ENCODE results near the gene OR4D11.

OR4D11 gene

DNA sequence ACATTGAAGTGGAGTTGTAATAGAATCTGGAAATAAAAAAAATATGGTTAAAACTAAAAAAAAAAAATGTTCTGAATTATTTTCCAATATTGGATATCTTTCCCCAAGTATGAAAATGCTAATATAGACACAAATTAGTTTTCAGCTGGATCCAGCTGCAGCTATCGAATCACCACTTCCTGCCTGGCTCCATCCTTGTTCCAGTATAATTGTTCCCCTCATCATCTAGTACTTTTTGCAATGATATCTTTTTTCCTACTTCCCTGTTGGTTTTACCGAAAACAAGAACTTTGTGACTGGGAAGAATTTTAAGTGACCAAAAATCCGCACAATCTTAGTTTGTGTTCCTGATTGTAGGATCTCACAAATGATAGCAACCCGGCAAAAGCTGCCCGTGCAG, 17.4 kb downstream of the OR4D11 start:
- TF ChIP-seq SNAI2 (CRISPR knock-in tag; IDR thresholded peaks at IDR 0.05): no peak
- TF ChIP-seq BACH2 (CRISPR knock-in tag; IDR thresholded peaks at IDR 0.05; ENCODE audit: borderline replicate concordance): no peak
- ATAC-seq: no peak

DNA sequence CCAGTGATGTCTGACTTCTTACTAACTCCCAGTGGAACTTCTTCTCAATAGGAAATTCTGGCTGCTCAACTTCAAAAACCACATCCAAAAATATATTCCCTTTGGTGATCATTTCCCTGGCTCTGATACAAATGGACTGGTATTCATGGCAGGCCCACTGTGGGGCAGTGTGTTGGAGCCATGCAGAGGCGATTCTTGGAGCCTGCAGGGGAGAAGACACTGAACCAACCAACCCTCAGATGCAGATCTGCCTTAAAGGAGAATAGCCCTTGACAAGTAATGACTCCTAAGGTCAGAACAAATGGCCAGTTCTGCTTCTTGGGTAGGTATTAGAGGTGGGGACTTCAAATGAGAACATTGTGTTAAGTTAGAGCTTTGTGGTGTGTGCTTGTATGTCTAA, 20.2 kb downstream of the OR4D11 start:
- ATAC-seq: no peak
- TF ChIP-seq SNAI2 (CRISPR knock-in tag; IDR thresholded peaks at IDR 0.05): no peak
- TF ChIP-seq, protein P1, sequence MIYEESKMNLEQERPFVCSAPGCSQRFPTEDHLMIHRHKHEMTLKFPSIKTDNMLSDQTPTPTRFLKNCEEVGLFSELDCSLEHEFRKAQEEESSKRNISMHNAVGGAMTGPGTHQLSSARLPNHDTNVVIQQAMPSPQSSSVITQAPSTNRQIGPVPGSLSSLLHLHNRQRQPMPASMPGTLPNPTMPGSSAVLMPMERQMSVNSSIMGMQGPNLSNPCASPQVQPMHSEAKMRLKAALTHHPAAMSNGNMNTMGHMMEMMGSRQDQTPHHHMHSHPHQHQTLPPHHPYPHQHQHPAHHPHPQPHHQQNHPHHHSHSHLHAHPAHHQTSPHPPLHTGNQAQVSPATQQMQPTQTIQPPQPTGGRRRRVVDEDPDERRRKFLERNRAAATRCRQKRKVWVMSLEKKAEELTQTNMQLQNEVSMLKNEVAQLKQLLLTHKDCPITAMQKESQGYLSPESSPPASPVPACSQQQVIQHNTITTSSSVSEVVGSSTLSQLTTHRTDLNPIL (CRISPR knock-in tag; IDR thresholded peaks at IDR 0.05; ENCODE audit: low read depth): no peak

DNA sequence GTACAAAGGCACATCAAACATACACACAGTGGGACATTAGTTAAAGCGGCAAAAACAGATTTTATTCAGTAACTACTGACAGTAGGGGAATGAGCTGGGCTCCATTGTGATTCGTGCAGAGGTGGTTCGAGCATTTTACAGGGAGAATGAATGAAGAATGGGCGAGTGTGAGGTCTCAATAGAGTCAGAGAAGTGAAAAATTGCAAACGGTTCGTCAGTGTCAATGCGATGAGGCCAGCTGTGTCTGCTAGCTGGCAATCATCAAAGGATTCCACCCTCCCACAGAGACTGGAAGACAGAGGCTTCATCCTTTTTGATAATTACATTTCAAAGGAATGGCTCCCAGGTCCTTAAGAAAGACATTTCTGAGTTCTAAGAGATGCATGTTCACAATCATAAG, 25.3 kb downstream of the OR4D11 start:
- ATAC-seq: no peak
- TF ChIP-seq ZFP3 (CRISPR knock-in tag; IDR thresholded peaks at IDR 0.05) (no peak), CSDC2 (CRISPR knock-in tag; IDR thresholded peaks at IDR 0.05) (no peak), BACH2 (CRISPR knock-in tag; IDR thresholded peaks at IDR 0.05; ENCODE audit: borderline replicate concordance) (no peak)
- TF ChIP-seq, protein P2, sequence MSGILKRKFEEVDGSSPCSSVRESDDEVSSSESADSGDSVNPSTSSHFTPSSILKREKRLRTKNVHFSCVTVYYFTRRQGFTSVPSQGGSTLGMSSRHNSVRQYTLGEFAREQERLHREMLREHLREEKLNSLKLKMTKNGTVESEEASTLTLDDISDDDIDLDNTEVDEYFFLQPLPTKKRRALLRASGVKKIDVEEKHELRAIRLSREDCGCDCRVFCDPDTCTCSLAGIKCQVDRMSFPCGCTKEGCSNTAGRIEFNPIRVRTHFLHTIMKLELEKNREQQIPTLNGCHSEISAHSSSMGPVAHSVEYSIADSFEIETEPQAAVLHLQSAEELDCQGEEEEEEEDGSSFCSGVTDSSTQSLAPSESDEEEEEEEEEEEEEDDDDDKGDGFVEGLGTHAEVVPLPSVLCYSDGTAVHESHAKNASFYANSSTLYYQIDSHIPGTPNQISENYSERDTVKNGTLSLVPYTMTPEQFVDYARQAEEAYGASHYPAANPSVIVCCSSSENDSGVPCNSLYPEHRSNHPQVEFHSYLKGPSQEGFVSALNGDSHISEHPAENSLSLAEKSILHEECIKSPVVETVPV (CRISPR knock-in tag; IDR thresholded peaks at IDR 0.05): no peak

DNA sequence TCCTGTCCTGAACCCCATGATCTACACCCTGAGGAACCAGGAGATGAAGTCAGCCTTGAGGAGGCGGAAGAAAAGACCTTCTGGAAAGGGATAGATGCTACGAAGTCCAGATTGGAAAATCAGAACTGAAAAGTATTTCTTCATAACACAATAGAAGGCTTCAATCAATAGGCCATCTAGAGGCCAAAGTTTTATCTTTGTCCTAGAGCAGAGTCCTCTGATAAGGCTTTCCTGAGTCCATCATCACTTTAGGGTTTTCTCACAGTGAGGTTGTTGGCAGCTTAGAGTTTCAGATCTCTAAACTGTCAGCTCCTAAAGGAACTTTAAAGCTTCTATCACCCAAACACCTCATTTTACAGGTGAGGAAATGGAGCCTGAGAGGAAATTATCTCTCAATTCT, 29.2 kb downstream of the OR4D11 start:
- TF ChIP-seq, protein P3, sequence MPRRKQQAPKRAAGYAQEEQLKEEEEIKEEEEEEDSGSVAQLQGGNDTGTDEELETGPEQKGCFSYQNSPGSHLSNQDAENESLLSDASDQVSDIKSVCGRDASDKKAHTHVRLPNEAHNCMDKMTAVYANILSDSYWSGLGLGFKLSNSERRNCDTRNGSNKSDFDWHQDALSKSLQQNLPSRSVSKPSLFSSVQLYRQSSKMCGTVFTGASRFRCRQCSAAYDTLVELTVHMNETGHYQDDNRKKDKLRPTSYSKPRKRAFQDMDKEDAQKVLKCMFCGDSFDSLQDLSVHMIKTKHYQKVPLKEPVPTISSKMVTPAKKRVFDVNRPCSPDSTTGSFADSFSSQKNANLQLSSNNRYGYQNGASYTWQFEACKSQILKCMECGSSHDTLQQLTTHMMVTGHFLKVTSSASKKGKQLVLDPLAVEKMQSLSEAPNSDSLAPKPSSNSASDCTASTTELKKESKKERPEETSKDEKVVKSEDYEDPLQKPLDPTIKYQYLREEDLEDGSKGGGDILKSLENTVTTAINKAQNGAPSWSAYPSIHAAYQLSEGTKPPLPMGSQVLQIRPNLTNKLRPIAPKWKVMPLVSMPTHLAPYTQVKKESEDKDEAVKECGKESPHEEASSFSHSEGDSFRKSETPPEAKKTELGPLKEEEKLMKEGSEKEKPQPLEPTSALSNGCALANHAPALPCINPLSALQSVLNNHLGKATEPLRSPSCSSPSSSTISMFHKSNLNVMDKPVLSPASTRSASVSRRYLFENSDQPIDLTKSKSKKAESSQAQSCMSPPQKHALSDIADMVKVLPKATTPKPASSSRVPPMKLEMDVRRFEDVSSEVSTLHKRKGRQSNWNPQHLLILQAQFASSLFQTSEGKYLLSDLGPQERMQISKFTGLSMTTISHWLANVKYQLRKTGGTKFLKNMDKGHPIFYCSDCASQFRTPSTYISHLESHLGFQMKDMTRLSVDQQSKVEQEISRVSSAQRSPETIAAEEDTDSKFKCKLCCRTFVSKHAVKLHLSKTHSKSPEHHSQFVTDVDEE (CRISPR knock-in tag; IDR thresholded peaks at IDR 0.05): no peak
- TF ChIP-seq, protein P4, sequence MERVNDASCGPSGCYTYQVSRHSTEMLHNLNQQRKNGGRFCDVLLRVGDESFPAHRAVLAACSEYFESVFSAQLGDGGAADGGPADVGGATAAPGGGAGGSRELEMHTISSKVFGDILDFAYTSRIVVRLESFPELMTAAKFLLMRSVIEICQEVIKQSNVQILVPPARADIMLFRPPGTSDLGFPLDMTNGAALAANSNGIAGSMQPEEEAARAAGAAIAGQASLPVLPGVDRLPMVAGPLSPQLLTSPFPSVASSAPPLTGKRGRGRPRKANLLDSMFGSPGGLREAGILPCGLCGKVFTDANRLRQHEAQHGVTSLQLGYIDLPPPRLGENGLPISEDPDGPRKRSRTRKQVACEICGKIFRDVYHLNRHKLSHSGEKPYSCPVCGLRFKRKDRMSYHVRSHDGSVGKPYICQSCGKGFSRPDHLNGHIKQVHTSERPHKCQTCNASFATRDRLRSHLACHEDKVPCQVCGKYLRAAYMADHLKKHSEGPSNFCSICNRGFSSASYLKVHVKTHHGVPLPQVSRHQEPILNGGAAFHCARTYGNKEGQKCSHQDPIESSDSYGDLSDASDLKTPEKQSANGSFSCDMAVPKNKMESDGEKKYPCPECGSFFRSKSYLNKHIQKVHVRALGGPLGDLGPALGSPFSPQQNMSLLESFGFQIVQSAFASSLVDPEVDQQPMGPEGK (CRISPR knock-in tag; IDR thresholded peaks at IDR 0.05; ENCODE audit: borderline replicate concordance): no peak
- TF ChIP-seq PPARA (CRISPR knock-in tag; IDR thresholded peaks at IDR 0.05; ENCODE audit: borderline replicate concordance) (no peak), ZC3H10 (CRISPR knock-in tag; IDR thresholded peaks at IDR 0.05) (no peak), ZFP30 (CRISPR knock-in tag; IDR thresholded peaks at IDR 0.05) (no peak), ZNF565 (CRISPR knock-in tag; conservative IDR thresholded peaks at IDR 0.05; ENCODE audit: low read depth) (no peak), RARB (CRISPR knock-in tag; IDR thresholded peaks at IDR 0.05) (no peak), TCF4 (CRISPR knock-in tag; IDR thresholded peaks at IDR 0.05; ENCODE audit: borderline replicate concordance) (no peak), ZFP3 (CRISPR knock-in tag; IDR thresholded peaks at IDR 0.05) (no peak), SNAI2 (CRISPR knock-in tag; IDR thresholded peaks at IDR 0.05) (no peak), OSR1 (CRISPR knock-in tag; IDR thresholded peaks at IDR 0.05) (no peak), TOX (CRISPR knock-in tag; IDR thresholded peaks at IDR 0.05; ENCODE audit: borderline replicate concordance) (no peak), ESRRG (CRISPR knock-in tag; IDR thresholded peaks at IDR 0.05) (no peak), GLIS3 (CRISPR knock-in tag; IDR thresholded peaks at IDR 0.05) (no peak), ARNTL (CRISPR knock-in tag; IDR thresholded peaks at IDR 0.05; ENCODE audit: borderline replicate concordance, low read depth) (no peak), CSDC2 (CRISPR knock-in tag; IDR thresholded peaks at IDR 0.05) (no peak), BACH2 (CRISPR knock-in tag; IDR thresholded peaks at IDR 0.05; ENCODE audit: borderline replicate concordance) (no peak)
- TF ChIP-seq, protein P5, sequence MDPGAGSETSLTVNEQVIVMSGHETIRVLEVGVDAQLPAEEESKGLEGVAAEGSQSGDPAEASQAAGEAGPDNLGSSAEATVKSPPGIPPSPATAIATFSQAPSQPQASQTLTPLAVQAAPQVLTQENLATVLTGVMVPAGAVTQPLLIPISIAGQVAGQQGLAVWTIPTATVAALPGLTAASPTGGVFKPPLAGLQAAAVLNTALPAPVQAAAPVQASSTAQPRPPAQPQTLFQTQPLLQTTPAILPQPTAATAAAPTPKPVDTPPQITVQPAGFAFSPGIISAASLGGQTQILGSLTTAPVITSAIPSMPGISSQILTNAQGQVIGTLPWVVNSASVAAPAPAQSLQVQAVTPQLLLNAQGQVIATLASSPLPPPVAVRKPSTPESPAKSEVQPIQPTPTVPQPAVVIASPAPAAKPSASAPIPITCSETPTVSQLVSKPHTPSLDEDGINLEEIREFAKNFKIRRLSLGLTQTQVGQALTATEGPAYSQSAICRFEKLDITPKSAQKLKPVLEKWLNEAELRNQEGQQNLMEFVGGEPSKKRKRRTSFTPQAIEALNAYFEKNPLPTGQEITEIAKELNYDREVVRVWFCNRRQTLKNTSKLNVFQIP (CRISPR knock-in tag; IDR thresholded peaks at IDR 0.05; ENCODE audit: borderline replicate concordance, low read depth): no peak
- TF ChIP-seq, protein P1 (CRISPR knock-in tag; IDR thresholded peaks at IDR 0.05; ENCODE audit: low read depth): no peak
- ATAC-seq: no peak
